Stimulated activated CD4-positive, alpha-beta T cell treated with anti-CD3 and anti-CD28 coated beads, TNF-alpha, amount 100 ng/mL, for 4 hours (primary cell): ENCODE results near the gene DEK.

ENCODE experiments used
- DNase-seq, 3 experiments: peaks; one replicate each; pipeline ENCODE4 v3.0.0-alpha.2; 2020; ENCODE audit warnings: low read depth in 3 of 3

The DEK gene

DNA sequence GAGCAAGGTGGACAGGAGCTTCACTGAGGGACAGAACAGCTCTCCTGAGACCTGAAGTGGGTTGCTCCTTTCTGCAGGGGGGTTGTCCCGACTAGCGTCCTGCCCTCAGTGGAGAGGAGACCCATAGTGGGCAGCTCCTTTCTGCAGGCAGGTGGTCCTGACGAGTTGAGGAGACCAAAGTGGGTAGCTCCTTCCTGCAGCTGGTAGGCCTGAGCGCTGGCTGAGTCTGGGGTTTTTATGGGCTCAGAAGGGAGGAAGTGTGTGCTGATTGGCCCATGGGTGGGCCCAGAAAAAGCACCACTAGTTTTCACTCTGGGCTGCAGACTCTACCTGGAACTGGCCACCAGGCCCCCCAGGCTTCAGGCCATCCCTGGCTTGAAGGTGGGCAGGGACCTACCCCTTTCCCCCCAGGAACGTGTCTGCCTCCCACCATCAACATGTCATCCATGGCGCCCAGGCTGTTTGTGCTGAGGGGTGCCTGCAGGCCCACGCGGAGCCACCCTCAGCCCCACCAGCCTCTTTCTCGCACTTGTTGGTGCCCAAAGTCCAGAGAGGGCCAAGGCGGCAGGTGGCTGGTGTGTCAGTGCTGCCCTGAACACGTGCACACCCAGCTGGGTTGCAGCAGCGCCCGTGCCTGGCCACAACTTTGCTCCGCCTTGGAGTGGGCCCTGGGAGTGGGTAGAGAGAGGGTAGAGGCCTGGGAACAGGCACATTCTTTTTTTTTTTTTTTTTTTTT, 1.6 kb upstream of the DEK start:
- no peak for DNase-seq

DNA sequence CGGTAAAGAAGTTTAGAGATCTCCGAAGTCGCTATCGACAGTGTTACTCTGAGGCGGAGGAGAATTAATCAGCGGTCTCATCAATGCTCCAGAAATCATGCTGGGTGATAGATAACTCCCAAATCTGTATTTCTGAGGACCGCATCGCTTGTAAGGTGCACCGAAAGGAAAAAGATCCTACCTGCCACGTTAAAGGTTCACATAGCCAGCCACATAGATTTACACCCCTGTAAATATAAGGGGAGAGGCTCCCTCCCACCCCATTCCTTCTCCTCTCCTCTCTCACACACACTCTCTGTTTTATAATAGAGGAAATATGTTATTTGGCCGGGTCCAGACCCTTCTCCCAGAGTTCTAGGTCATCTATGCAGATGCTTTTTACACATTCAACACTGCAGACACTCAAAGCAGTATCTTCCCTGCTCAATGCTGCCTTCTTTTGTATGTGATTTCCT, 620 bp upstream of the DEK start:
- no peak for DNase-seq

DNA sequence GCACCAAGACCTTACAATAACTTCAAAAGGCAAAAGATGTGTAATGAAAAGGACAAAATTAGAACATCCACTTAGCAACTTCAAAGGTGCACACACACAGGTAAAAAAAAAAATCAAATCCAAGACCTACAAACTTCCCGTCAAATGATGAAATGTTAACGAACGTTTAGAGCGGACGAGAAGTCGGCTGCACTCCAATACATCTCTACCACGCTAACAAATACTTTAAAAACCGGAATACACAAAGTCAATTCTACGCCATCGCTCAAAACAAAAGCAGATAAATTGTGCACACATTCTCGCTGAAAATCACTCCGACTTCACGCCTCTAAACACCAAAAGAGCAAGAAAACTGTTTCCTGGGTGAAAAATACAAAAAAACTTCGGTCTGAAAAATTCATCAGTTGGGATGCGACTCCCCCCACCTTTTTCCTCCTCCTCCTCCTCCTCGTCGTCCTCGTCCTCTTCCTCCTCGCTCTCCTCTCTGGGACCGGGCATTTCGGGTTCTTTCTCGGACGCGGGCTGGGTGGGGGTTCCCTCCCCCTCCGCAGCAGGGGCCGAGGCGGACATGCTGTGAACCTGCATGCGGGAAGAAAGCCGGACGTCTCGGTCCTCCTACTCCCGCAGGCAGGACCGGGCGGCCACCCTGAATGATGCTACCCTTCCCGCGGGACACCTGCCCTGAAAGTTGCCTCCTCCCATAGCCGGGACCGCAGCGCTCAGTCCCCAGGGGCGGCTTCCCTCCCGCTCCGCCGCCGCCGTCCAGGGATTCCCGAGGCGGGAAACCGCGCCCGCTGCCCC, 712 bp downstream of the DEK start:
- no peak for DNase-seq

DNA sequence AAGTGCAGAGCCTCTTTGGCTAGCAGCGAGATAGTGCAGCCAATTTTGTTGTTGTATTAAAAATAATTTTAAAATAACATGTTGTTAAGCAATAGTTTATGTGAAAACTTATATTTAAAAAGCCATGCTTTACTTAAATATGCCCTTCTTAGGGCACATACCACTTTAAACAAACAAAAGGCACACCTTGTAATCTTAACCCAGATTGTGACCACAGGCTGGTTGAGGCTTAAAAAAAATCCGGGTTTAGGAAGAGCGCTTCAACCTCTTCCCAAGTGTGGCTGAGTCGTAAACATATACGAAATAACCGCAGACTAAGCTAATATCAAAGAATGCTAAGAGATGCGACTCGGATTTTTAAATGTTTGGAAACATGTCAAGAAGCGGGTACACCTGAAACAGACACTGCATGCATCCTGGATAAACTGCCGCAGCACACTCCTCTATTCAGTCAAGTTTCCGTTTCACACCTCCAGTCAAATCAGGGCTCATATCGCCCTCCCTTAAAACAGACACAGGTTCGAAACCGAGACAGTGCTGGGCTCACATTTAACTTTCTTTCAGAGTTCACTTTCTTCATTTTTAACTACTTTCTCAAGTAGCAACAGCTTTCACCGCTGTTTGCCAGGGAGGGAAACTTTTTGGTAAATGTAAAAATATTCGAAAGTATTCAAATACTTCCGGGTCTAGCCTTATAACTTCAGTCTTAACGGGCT, 1.5 kb downstream of the DEK start:
- DNase-seq, result no peak

DNA sequence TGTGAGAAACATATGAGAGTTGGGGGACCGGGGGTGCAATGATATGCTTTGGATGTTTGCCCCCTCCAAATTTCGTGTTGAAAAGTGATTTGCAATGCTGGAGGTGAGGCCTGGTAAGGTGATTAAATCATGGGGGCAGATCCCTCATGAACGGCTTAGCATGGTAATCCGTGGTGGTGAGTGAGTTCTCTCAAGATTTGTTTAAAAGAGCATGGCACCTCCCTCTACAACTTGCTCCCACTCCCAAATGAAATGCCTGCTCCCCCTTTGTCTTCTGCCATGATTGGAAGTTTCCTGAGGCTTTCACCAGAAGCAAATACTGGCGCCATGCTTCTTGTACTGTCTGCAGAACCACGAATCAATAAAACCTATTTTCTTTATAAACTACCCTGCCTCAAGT, 2.5 kb downstream of the DEK start:
- no peak for DNase-seq

DNA sequence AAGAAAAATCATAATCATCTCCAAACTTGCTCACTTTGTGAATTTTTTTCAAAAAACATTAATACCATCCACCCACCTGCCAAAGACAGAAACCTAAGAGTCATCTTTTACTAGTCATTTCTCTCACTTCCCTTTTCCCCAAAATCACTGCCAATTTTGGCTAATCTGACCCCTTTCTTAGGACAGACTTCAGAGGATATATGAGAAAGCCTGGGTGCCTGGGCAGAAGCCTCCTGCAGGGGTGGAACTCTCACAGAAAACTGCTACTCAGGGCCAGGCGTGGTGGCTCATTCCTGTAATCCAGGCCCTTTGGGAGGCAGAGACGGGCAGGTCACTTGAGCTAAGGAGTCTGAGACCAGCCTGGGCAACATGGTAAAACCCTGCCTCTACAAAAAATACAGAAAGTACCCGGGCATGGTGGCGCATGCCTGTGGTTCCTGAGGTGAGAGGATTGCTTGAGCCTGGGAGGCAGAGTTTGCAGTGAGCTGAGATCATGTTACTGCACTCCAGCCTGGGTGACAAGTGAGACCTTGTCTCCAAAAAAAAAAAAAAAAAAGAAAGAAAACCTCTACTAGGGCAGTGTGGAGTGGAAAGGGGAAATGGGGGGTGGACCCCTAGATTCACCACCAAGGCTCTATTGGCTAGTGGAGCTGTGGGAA, 3.8 kb downstream of the DEK start:
- DNase-seq, result no peak

DNA sequence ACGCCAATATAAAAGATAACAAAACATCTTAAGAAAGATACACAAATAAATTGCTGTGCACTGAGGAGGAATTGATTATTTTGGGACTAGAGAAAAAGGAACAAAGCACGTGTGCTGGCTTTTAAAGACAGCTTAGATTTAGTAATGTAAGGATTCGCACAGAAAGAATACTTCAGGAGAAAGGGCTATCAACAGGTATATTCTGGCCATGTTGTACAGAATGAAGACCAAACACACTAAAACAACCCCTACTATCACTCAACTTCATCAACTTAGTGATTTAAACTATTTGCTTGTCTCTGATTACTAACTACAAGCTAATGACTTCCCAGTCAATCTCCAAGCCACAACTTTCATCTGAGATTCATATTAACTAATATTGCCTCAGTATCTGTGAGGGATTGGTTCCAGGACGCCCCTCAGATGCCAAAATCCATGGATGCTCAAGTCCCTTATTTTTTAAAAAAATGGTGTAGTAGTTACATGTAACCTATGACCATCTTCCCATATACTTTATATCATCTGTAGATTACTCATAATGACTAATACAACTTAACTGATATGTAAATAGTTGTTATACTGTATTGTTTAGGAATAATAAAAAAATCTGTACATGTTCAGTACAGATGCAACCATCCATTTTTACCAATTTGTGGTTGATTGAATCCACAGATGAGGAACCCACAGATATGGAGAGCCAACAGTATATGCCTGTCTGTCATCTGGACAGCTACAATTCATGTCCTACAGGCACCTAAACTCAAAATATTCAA, 4.5 kb downstream of the DEK start:
- DNase-seq, result no peak

DNA sequence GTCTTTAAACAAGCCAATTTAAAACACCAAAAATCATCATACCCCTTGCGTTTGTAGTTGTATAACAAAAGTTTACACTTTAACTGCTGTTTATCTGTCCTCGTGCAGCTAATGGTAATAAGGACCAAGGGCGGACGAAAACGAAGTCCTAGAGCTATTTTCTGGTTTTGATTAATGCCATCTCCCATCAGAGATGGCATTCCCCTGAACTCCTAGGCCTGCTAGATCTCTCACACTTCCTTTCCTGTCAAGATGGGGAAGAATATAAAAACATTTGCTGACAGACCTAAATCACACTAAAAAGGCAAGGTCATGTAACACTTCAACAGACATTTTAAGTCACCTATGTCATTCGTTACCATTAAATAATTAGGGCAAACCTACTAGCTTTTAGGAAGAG, 9.5 kb downstream of the DEK start:
- DNase-seq, result no peak

DNA sequence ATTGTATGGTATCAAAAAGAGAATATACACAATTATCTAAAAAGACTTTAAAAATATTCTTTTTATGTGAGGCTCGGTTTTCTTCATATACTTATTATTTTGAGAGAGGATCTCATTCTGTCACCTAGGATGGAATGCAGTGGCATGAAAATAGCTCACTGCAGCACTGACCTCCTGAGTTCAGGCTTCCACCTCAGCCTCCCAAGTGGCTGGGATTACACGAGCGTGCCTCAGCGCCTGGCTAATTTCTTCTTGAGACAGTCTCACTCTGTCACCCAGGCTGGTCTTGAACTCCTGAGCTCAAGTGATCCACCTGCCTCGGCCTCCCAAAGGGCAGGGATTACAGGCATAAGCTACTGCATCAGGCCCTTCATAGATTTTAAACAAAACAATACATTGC, 10.7 kb downstream of the DEK start:
- no peak for DNase-seq

DNA sequence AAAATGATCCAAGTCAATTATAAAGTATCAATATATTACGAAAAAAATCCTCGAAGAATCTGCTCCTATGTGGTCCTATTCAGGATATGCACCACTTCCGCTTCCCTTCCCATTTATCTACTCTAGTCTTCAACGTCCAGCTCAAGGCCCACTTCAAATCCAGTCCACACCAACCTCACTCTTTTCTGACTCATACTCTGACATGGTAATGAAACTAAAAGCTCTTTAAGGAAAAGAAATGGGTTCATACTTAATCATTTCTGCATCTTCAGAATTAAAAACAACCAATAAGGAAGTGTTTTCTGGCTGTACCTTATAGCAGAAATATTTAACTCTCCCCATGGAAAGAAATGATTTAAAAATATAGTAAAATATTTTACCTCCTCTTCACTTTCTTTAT, 15.1 kb downstream of the DEK start:
- DNase-seq, result no peak

DNA sequence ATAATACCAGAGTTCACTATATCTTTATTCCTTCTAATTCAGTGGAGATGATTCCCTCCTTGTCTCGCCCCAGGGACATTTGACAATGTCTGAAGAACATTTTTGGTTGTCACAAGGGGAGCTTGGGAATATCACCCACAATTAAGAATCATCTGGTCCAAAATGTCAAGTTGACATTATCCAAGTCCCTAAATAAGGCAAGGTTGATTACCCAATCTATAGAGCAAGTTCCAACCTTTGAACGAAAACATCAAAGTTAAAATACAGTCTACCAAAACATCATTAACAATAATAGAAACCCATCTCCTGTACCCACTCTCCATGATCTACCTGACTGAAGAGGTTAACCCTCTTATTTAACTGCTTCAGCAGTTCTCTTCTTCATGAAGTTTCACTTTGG, 15.6 kb downstream of the DEK start:
- no peak for DNase-seq

DNA sequence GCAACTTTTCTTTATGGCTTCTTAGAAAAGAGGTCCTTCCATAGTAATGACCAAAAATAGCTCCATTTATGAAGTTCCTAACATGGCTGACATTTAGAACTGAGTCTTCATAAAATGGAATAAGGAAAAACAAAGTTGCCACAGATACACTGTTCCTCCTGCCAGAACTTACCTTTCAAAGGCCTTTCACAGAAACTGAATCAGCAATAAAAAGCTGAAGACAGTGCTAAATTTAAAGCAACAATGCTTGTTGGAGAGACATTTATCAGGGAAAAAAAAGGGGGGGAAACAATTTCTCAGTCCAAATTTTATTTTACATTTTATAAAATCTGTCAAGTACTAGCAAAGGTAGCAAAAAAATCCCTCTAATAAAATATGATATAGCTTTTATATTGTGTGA, 17.3 kb downstream of the DEK start:
- DNase-seq, result no peak

DNA sequence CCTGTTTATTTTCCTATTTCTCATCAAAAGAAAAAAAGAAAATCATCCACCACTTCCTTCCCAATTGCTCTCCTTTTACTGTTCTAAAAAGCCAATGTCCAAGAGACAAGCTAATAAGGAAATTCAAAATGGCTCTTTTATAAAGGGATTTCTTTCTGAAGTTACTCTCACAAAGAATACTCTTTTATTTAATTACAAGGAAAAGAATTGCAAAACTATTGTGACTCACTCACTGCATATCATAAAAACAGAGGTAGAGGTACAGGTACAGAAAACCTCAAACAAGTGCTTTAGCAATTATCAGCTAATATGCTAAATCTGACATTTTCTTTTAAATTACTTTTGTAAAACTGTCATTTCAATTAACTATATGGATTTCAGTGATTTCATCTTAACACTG, 18.1 kb downstream of the DEK start:
- no peak for DNase-seq

DNA sequence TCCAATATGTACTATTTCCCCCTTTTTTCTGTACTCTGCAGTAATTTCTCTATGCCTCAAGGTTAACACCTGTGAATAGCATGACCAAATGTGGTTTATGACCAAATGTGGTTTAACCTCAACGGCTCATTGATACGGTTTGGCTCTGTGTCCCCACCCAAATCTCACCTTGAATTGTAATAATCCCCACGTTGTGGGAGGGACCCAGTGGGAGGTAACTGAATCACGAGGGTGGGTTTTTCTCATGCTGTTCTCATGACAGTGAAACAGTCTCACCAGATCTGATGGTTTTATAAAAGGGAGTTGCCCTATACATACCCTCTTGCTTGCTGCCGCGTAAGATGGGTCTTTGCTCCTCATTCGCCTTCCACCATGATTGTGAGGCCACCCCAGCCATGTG, 18.7 kb downstream of the DEK start:
- DNase-seq, result no peak

DNA sequence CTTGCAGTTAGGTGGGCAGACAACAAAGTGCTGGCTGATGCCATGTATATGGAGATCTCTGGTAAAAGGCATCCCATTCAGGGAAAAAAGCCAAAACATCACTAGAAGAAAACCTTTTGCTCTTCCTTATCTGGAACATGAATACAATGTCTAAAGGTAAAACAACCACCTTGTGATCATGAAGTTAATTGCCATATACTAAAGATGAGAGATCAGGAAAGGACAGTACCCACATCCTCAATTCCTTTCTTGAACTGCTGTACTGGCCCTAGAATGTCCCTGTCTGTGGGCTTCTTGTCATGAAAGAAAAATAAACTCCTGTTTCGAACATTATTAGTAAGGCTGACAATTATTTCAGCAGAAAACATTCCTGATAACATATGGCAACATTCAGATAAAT, 19.3 kb downstream of the DEK start:
- no peak for DNase-seq

DNA sequence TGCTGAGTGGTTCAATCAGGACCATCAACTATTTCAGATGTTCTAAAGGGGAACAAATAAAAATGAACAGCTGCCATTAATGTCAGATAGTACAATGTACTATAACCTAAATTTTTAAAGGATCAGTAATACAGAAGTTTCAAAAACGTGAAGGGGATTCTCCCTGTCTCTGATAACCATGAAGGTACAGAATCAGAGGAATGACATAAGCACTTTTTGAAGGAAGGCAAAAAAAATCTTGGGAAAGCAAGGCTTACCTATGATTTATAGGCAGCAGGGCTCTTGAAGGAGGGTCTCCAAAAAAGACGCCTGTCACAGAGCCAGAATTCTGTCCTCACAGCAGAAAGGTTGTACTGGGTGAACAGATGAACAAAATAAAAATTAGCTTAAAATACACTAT, 20.1 kb downstream of the DEK start:
- DNase-seq, result no peak

DNA sequence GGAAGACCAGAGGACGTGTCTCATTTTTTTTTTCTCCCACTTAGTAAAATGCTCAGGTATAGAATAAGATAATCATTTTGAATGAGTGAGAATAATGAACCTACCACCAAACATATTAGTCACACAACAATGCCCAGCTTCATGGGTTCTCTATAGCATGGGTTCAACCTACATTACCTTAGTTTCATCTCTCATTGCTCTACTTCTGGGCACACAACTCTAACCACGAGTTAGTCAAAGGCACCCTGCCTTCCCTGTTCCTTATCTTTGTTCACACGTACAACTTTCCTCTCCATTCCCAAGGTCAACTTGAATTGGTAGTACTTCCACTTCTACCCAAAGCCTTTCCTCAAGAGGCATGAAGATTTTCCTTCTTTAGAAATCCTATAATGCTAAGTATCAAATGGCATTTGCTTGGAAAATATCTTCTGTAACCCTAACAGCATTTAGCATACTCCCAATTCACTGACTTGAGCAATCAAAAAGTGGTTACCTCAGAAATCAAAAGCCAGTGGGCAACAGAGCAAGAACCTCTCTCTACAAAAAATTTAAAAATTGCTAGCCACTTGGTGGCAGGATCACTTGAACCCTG, 20.9 kb downstream of the DEK start:
- no peak for DNase-seq

DNA sequence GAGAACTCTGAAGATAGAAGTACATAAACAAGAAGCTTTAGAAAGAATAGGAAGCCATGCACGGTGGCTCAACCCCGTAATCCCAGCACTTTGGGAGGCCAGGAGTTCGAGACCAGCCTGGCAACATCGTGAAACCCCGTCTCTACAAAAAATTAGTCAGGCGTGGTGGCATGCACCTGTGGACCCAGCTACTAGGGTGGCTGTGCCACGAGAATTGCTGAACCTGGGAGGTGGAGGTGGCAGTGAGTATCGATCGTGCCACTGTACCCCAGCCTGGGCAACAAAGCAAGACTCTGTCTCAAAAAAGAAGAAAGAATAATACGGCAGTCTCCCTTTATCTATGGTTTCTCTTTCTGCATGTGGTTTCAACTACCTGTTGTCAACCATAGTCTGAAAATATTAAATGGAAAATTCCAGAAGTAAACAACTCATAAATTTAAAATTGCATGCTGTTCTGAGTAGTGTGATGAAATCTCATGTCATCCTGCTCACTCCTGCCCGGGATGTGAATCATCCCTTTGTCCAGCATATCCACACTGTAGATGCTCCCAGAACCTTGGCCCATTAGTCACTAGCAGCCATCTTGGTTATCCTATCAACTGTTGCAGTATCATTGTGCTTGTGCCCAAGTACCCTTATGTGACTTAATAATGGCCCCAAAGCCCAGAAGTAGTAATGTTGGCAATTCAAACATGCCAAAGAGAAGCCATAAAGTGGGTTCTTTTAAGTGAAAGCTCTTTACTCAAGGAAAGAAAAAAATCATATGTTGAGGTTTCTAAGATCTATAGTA, 22.1 kb downstream of the DEK start:
- DNase-seq, result no peak

DNA sequence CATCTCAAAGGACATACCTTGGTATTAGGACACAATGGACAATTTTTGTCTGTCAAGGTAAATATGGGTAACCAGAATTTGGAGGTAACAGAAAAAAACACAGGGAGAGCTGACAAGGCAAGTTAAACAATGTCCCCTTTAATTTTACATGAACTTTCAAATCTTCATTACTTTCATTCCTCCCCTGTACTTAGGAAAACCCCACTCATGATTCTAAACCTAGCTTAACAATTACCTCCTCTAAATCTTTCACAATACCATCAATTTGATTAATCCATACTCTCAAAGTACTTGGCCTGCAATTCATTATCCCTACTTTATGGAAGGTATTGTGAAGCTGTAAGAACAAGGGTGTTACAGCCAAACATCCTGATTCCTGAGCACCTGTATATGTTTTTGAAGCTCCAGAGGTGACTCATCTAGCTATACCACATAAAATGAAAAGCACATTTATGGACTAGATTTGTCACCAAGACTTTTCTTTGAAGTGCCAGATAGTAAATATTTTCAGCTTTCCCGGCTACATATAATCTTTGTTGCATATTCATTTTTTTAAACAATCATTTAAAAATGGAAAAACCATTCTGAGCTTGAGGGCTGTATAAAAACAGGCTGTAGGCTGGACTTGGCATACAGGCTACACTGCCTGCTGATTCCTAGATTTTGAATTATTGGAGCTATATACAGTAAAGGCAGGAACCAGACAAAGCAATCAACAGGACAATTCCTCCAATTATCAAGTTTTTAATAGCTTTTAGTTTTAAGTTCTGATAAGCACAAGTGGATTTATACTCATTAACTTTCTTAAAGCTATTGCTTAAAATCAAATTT, 22.9 kb downstream of the DEK start:
- no peak for DNase-seq
